IPS-11a (cell line): ENCODE results near the gene REM2.

Experiments
- H3K4me3 ChIP-seq: one replicate; pipeline ENCODE4 v1.5.1; 2013; ENCODE audit warnings: low read depth, low read length, control low read depth

The REM2 gene

GRCh38 chr14:22928237-22929103 is 45.4 kb downstream of the REM2 start:
- H3K4me3 ChIP-seq: peak overlapping the region; percentile 76

- H3K4me3 ChIP-seq: peak within 1 kb of the TSS; percentile 76
These were observed 46.3 kb downstream of the REM2 start, which contains the start of gene PRMT5 for GRCh38 chr14:22929104-22929960. PRMT5 (minus strand) TSS chr14:22929376; CDS start chr14:22929361, 15 bp downstream.

- H3K4me3 ChIP-seq: peak overlapping the region; percentile 76
These were observed 46.9 kb downstream of the REM2 start for GRCh38 chr14:22929961-22930364.

- H3K4me3 ChIP-seq: no peak overlapping the region
These were observed 49.1 kb downstream of the REM2 start for GRCh38 chr14:22932146-22932545.

GRCh38 chr14:22935156-22935555 is 52.1 kb downstream of the REM2 start:
- H3K4me3 ChIP-seq: no peak overlapping the region
